Stomach (tissue), 4 donors: ENCODE data around the gene KCNMB4.

Source experiments
- EP300 ChIP-seq: sonication (generic); formaldehyde crosslinking; IDR thresholded peaks from one replicate; pipeline ENCODE4 v1.6.1; 2017; ENCODE audit warnings: antibody characterized with exemption
- POLR2A ChIP-seq, 4 donors: fragments of 450-650 bp; IDR thresholded peaks; one replicate each; pipeline ENCODE4 v1.6.1; 2016; ENCODE audit warnings: antibody characterized with exemption in 4 of 4, control low read depth in 2 of 4, mild to moderate bottlenecking in 1 of 4, moderate library complexity in 1 of 4
- TF ChIP-seq, protein P1 (sequence below), 7 experiments: fragments of 450-650 bp in 4 of 7; fragments of 200-600 bp in 3 of 7; sonication (generic) in 3 of 7; IDR thresholded peaks; one replicate each; pipeline ENCODE4 v1.5.1; 2016 to 2019; ENCODE audit warnings: antibody characterized with exemption in 7 of 7, control low read depth in 2 of 7, mild to moderate bottlenecking in 1 of 7

GRCh38 chr12:70364695-70365397, 1.2 kb upstream of the KCNMB4 start:
- no peak for TF ChIP-seq EP300
- TF ChIP-seq, protein P1, sequence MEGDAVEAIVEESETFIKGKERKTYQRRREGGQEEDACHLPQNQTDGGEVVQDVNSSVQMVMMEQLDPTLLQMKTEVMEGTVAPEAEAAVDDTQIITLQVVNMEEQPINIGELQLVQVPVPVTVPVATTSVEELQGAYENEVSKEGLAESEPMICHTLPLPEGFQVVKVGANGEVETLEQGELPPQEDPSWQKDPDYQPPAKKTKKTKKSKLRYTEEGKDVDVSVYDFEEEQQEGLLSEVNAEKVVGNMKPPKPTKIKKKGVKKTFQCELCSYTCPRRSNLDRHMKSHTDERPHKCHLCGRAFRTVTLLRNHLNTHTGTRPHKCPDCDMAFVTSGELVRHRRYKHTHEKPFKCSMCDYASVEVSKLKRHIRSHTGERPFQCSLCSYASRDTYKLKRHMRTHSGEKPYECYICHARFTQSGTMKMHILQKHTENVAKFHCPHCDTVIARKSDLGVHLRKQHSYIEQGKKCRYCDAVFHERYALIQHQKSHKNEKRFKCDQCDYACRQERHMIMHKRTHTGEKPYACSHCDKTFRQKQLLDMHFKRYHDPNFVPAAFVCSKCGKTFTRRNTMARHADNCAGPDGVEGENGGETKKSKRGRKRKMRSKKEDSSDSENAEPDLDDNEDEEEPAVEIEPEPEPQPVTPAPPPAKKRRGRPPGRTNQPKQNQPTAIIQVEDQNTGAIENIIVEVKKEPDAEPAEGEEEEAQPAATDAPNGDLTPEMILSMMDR (IDR thresholded peaks at IDR 0.05): no peak
- no peak for TF ChIP-seq POLR2A (IDR thresholded peaks at IDR 0.05)
